Fibroblast of mammary gland (primary cell): Measurements from ENCODE around the gene PAQR3.

Experiments
- DNase-seq: peaks from one replicate; pipeline ENCODE4 v3.0.0-alpha.2; 2010; ENCODE audit warnings: low read depth
- H3K4me3 ChIP-seq: 2 replicates; pipeline ENCODE4 v1.5.1; 2011; ENCODE audit warnings: low read depth, mild to moderate bottlenecking, low read length, moderate library complexity; ENCODE audit not compliant: control insufficient read depth
- CTCF ChIP-seq: conservative IDR thresholded peaks from 2 replicates; pipeline ENCODE4 v1.5.1; 2011; ENCODE audit warnings: low read depth, low read length, inconsistent platforms; ENCODE audit not compliant: control insufficient read depth, insufficient read depth

Gene PAQR3

GRCh38 chr4:78962597-78963115, 23.4 kb upstream of the PAQR3 start:
- H3K4me3 ChIP-seq, result no peak overlapping the region
- DNase-seq, result peak; percentile 28
- no peak for TF ChIP-seq CTCF

- no peak for TF ChIP-seq CTCF
- no peak for DNase-seq
- H3K4me3 ChIP-seq, result no peak overlapping the region
Measured at GRCh38 chr4:78960926-78961325, 21.7 kb upstream of the PAQR3 start.

GRCh38 chr4:78956975-78957374, 17.7 kb upstream of the PAQR3 start:
- H3K4me3 ChIP-seq, result no peak overlapping the region
- TF ChIP-seq CTCF, result no peak
- no peak for DNase-seq

- no peak overlapping the region for H3K4me3 ChIP-seq
- DNase-seq, result peak; percentile 11
- TF ChIP-seq CTCF, result peak; percentile 41
Measured at GRCh38 chr4:78953769-78954666, 14.8 kb upstream of the PAQR3 start.

- no peak for TF ChIP-seq CTCF
- DNase-seq, result no peak
- no peak overlapping the region for H3K4me3 ChIP-seq
Measured at GRCh38 chr4:78953231-78953630, 14.0 kb upstream of the PAQR3 start.

- peak; percentile 60 for DNase-seq
- no peak overlapping the region for H3K4me3 ChIP-seq
- peak; percentile 66 for TF ChIP-seq CTCF
Measured at GRCh38 chr4:78951862-78952472, 12.7 kb upstream of the PAQR3 start.
